CD4-positive, alpha-beta T cell (primary cell): Measurements from ENCODE around the gene LRG1. TPM values are rescaled to one million over a fixed set of nuclear protein-coding genes. Genes with fewer than 3 reads are reported as not detected.

Experiments
- ATAC-seq: fragments of 200-7000 bp; cut with Tn5 transposase; one replicate; pipeline ENCODE4 v1.10.0; 2022; ENCODE audit warnings: mild to moderate bottlenecking; ENCODE audit not compliant: poor library complexity
- CTCF ChIA-PET: fragments of 350-600 bp; sonication (Branson Sonifier 250); formaldehyde crosslinking; loops from one replicate; lab custom pipeline; 2021; ENCODE audit warnings: antibody characterized with exemption, inconsistent platforms; lab: Charles Lee
- POLR2A ChIA-PET: fragments of 350-600 bp; sonication (Branson Sonifier 250); formaldehyde crosslinking; loops from one replicate; lab custom pipeline; 2021; ENCODE audit warnings: antibody characterized with exemption, inconsistent platforms; lab: Charles Lee
- DNase-seq, 14 experiments: peaks; one replicate each; pipeline ENCODE4 v3.0.0-alpha.2; 2013 to 2020; ENCODE audit warnings: mixed read lengths in 2 of 14
- H3K27ac ChIP-seq, 2 donors: one replicate each; pipeline versions ENCODE4 v1.5.1 to v1.7.0; 2013; ENCODE audit warnings: low read length in 2 of 2, low read depth in 1 of 2, mild to moderate bottlenecking in 1 of 2
- H3K27me3 ChIP-seq, 2 experiments: 1 replicate in 1 of 2; 2 replicates in 1 of 2; pipeline versions ENCODE4 v1.6.1 to v1.7.0; 2013; ENCODE audit warnings: low read length in 2 of 2, control low read depth in 1 of 2, mild to moderate bottlenecking in 1 of 2, moderate library complexity in 1 of 2; ENCODE audit not compliant: insufficient read depth in 2 of 2, control insufficient read depth in 1 of 2
- H3K36me3 ChIP-seq: one replicate; pipeline ENCODE4 v1.6.1; 2013; ENCODE audit warnings: low read length, control low read depth; ENCODE audit not compliant: insufficient read depth
- H3K4me1 ChIP-seq: one replicate; pipeline ENCODE4 v1.6.1; 2013; ENCODE audit warnings: low read length, control low read depth; ENCODE audit not compliant: insufficient read depth
- H3K4me3 ChIP-seq: one replicate; pipeline ENCODE4 v1.5.1; 2013; ENCODE audit warnings: mild to moderate bottlenecking, low read length, moderate library complexity
- H3K9me3 ChIP-seq, 2 experiments: 1 replicate in 1 of 2; 2 replicates in 1 of 2; pipeline versions ENCODE4 v1.6.1 to v1.7.0; 2013; ENCODE audit warnings: low read length in 2 of 2, mild to moderate bottlenecking in 2 of 2, control low read depth in 1 of 2, moderate library complexity in 1 of 2; ENCODE audit not compliant: control insufficient read depth in 1 of 2, insufficient read depth in 1 of 2
- H3K27ac Mint-ChIP-seq: one replicate; pipeline ENCODE4 v1.8.0; 2020; ENCODE audit warnings: mixed read lengths
- H3K27me3 Mint-ChIP-seq: one replicate; pipeline ENCODE4 v1.8.0; 2021; ENCODE audit warnings: mixed read lengths
- H3K36me3 Mint-ChIP-seq: one replicate; pipeline ENCODE4 v1.8.0; 2021; ENCODE audit warnings: low read depth, mixed read lengths
- H3K4me1 Mint-ChIP-seq: one replicate; pipeline ENCODE4 v1.8.0; 2021; ENCODE audit warnings: low read depth, mixed read lengths
- H3K4me3 Mint-ChIP-seq: one replicate; pipeline ENCODE4 v1.8.0; 2020; ENCODE audit warnings: mild to moderate bottlenecking, mixed read lengths
- H3K9me3 Mint-ChIP-seq: one replicate; pipeline ENCODE4 v1.8.0; 2020; ENCODE audit warnings: mixed read lengths
- CTCF ChIP-seq: fragments of 200-600 bp; IDR thresholded peaks from one replicate; pipeline ENCODE4 v1.8.0; 2022; ENCODE audit warnings: antibody characterized with exemption, mild to moderate bottlenecking
- intact Hi-C, 2 experiments: fragments of 100-400 bp; cut with DNase I in 1 of 2; cut with micrococcal nuclease in 1 of 2; formaldehyde crosslinking; loops; one replicate each; pipeline versions ENCODE4 v1.15.1 to v1.9.0; 2023 to 2025; cut with DNase I, micrococcal nuclease
- total RNA-seq, 174 experiments: library from RNA in 2 of 174; stranded (reverse) in 2 of 174; gene quantifications; one replicate each; pipeline ENCODE4 v1.2.3 and lab custom pipeline; 2021 to 2026

LRG1 gene
- total RNA-seq, 2 experiments from 2014 or later = not detected

DNA sequence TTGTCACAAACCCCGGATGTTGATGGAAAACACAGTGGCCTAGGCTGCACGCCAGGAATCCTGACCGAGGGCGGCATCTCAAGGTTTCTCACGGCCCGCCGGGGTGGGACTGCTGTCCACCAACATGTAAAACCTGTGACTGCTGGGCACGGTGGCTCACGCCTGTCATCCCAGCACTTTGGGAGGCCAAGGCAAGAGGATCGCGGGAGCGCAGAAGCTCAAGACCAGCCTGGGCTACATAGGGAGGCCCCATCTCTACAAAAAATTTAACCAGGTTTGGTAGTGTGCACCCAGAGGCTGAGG is 32.7 kb downstream of the LRG1 start:
- H3K4me3 ChIP-seq = no peak overlapping the region
- no peak overlapping the region for H3K27ac ChIP-seq
- H3K27me3 ChIP-seq = no peaks in the 10 kb centered on the region
- intact Hi-C loops = no loop called here
- H3K36me3 Mint-ChIP-seq = peaks cover 12% of the 10 kb centered on the region
- peaks cover 11% of the 10 kb centered on the region for H3K36me3 ChIP-seq
- no peak for ATAC-seq
- no peaks in the 10 kb centered on the region for H3K4me1 Mint-ChIP-seq
- no peak for DNase-seq
- H3K27ac Mint-ChIP-seq = no peak overlapping the region
- ChIA-PET CTCF (no interaction called here), POLR2A (no interaction called here)
- no peaks in the 10 kb centered on the region for H3K4me1 ChIP-seq
- peaks cover 0 to 14% of the 10 kb centered on the region in 2 experiments for H3K9me3 ChIP-seq
- no peaks in the 10 kb centered on the region for H3K9me3 Mint-ChIP-seq
- H3K27me3 Mint-ChIP-seq = no peaks in the 10 kb centered on the region
- no peak for TF ChIP-seq CTCF
- no peak overlapping the region for H3K4me3 Mint-ChIP-seq

DNA sequence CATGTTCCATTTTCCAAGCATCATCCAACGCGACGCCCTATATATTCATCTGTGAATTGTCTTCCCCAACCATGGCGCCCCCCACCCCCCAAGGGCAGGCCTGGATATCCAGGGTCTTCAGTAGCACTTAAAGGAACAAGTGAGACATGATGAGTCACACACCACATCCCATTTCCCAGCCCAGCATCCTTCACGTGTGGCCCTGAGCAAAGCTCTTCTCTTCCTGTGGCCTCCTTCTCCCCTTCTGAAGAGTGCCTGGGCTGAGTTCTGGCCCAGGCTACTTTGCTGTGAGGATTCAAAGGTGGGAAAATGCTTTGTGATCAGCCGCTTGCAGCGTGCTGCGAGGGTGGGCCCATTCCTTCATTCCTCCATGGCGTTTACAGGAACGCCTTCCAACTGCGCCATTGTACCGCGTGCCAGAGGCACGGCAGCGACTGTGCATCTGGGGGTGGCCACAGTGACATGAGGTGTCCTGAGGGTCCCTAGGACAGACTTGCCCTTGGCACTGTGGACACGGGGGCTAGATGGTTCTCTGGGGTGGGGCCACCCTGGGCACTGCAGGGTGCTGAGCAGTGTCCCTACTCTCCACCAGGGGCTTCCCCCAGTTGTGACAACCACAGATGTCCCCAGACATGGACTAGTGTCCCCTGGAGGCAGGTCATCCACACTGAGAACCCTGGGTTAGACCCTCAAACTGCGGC is 33.2 kb downstream of the LRG1 start:
- intact Hi-C loops = no loop called here
- CTCF ChIA-PET = no interaction called here
- DNase-seq = no peak
- no peak for TF ChIP-seq CTCF
- Mint-ChIP-seq H3K4me3 (no peak overlapping the region), H3K27ac (no peak overlapping the region), H3K27me3 (no peaks in the 10 kb centered on the region), H3K9me3 (no peaks in the 10 kb centered on the region), H3K36me3 (peaks cover 12% of the 10 kb centered on the region), H3K4me1 (no peaks in the 10 kb centered on the region)
- no peak overlapping the region for H3K27ac ChIP-seq
- ATAC-seq = no peak
- H3K27me3 ChIP-seq = no peaks in the 10 kb centered on the region
- H3K4me1 ChIP-seq = no peaks in the 10 kb centered on the region
- peaks cover 12% of the 10 kb centered on the region for H3K36me3 ChIP-seq
- H3K9me3 ChIP-seq = peaks cover 0 to 14% of the 10 kb centered on the region in 2 experiments
- no peak overlapping the region for H3K4me3 ChIP-seq
- POLR2A ChIA-PET = no interaction called here

DNA sequence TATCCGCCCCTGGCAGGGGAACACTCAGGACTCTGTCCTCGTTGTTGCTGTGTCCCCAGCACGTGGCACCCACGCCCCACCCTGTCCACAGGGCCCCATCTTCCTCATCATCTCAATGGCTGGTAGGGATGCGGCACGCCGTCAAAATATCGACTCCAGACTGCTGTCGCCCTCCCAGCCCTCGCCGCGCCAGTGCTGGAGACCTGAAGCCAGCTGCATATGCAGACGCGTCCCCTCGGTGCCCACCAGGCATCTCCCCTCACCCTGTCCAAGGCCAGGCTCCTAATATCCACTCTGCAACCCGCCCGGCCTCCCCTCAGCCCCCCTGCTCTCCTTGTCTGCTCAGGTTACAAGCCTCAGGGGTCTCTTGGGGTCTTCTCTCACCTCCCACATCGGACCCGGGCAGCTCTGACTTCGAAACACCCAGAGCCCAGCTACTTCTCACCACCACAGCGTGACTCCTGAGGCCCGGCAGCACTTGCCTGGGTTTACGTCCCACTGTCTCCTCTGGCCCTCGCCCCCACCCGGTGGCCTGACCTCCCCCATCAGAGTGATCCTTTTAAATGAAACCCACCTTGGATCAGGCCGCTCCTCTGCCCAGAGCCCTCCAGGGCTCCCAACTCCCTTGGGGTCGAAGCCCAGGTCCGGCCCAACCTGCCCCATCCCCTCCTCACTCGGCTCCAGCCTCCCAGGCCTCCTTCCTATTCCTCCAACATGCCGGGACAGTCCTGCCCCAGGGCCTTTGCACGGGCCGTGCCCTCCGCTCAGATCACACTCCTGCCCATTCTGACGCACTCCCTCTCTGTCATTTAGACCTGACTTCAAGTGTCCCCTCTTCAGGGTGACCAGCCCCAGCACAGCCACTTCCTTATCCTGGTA is 34.0 kb downstream of the LRG1 start:
- no peaks in the 10 kb centered on the region for H3K27me3 ChIP-seq
- Mint-ChIP-seq H3K36me3 (peaks cover 14% of the 10 kb centered on the region), H3K4me3 (no peak overlapping the region), H3K4me1 (no peaks in the 10 kb centered on the region), H3K27ac (no peak overlapping the region), H3K9me3 (no peaks in the 10 kb centered on the region), H3K27me3 (no peaks in the 10 kb centered on the region)
- CTCF ChIA-PET = no interaction called here
- intact Hi-C loops = no loop called here
- DNase-seq (no peak), ATAC-seq (no peak)
- H3K9me3 ChIP-seq = peaks cover 0 to 14% of the 10 kb centered on the region in 2 experiments
- TF ChIP-seq CTCF = no peak
- no peak overlapping the region for H3K27ac ChIP-seq
- H3K4me3 ChIP-seq = no peak overlapping the region
- H3K4me1 ChIP-seq = no peaks in the 10 kb centered on the region
- peaks cover 14% of the 10 kb centered on the region for H3K36me3 ChIP-seq
- POLR2A ChIA-PET = no interaction called here
